A172 (cell line): ENCODE data around the gene RIOK1. TPM values are rescaled to one million over a fixed set of nuclear protein-coding genes. Genes with fewer than 3 reads are reported as not detected.
"Not testable (repeated sequence)": the region's sequence is repeated elsewhere in the genome, so short reads cannot be mapped to it uniquely, and the experiment has no call there.

Source experiments
- DNase-seq: peaks from one replicate; pipeline ENCODE4 v3.0.0-alpha.2; 2015; ENCODE audit warnings: low spot score
- total RNA-seq: library from RNA; depleted of rRNA; stranded (reverse); fragments of >200 nt; shearing (Covaris generic); gene quantifications from 2 replicates; pipeline ENCODE4 v1.2.3, GENCODE V29; 2014; rRNA removed

RIOK1 gene
- total RNA-seq = 14.0 and 18.2 TPM in 2 replicates

GRCh38 chr6:7389451-7390225, at the start of gene RIOK1, which contains the start of gene CAGE1:
RIOK1 (plus strand) TSS chr6:7389808; CDS start chr6:7390003, 195 bp downstream.
CAGE1 (minus strand) TSS chr6:7389742; CDS start chr6:7387173, 2,569 bp downstream.
- DNase-seq = peak; percentile 90

GRCh38 chr6:7341271-7341670, 48.3 kb upstream of the RIOK1 start:
- no peak for DNase-seq

GRCh38 chr6:7341989-7342742, 47.4 kb upstream of the RIOK1 start:
- peak; percentile 42 for DNase-seq

DNA sequence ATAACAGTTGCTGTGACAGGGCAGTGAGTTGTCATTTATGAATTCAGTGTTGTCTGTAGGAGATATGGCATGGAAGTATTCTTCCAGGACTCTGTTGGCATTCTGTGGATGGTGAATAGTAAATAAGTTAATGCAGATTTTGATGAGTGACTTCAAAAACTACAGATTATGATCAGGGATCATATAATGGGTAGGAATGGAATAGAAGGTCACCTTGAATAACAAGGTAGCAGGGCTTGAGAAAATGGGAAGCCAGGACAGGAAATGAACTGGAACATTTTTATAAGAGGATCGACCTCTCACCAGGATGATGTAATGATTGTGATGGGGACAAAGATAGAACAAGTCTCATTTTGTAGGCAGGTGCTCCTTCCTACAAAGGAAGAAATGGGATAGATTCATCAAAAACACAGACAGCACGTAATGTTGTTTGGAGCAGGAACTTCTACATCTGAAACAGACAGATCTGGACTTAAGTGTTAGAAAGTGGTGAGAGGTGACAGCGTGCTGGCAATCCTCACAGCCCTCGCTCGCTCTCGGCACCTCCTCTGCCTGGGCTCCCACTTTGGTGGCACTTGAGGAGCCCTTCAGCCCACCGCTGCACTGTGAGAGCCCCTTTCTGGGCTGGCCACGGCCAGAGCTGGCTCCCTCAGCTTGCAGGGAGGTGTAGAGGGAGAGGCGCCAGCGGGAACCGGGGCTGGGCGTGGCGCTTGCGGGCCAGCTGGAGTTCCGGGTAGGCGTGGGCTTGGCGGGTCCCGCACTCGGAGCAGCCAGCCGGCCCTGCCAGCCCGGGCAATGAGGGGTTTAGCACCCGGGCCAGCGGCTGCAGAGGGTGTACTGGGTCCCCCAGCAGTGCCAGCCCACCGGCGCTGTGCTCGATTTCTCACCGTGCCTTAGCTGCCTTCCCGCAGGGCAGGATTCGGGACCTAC, 45.8 kb upstream of the RIOK1 start:
- no peak for DNase-seq

- DNase-seq = not testable (repeated sequence)
Measured at GRCh38 chr6:7344773-7345450, 44.7 kb upstream of the RIOK1 start.

DNA sequence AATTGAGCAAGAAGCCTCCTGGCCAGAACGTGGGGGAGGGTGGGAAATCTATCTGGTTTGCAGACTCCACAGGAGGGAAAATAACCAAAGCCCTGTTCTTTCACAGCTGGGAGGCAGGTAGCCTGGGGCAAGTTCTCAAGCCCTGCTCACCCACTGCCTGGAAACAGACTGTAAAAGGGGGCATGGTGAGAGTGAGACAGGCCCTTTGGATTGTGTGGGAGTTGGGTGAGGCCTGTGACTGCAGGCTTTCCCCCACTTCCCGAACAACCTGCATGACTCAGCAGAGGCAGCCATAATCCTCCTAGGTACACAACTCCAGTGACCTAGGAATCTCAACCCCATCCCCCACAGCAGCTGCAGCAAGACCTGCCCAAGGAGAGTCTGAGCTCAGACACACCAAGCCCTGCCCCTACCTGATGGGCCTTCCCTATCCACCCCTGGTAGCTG, 42.0 kb upstream of the RIOK1 start:
- peak; percentile 11 for DNase-seq

DNA sequence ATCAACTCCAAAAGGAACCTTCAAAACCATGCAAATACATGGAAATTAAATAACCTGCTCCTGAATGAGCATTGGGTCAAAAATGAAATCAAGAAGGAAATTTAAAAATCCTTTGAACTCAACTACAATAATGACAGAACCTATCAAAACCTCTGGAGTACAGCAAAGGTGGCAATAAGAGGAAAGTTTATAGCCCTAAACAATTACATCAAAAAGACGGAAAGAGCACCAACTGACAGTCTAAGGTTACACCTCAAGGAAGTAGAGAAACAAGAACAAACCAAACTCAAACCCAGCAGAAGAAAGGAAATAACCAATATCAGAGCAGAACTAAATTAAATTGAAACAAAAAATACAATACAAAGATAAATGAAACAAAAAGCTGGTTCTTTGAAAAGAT, 39.0 kb upstream of the RIOK1 start:
- not testable (repeated sequence) for DNase-seq

GRCh38 chr6:7351916-7352315, 37.7 kb upstream of the RIOK1 start:
- not testable (repeated sequence) for DNase-seq

DNA sequence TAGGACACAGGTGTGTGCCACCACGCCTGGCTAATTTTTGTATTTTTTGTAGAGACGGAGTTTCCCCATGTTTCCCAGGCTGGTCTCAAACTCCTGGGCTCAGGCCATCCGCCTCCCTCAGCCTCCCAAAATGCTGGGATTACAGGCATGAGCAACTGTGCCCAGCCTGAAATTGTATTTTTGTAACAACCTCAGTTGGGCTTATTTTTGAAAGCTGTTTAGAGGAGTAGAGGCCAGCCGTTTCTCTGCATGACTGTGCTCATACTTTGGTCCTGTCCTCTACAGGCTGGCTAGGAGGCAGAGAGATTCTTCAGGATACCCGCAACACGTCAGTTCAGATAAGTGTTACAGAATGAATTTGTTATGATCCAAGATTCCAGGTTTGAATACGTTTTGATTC, 22.2 kb upstream of the RIOK1 start:
- DNase-seq = no peak

DNA sequence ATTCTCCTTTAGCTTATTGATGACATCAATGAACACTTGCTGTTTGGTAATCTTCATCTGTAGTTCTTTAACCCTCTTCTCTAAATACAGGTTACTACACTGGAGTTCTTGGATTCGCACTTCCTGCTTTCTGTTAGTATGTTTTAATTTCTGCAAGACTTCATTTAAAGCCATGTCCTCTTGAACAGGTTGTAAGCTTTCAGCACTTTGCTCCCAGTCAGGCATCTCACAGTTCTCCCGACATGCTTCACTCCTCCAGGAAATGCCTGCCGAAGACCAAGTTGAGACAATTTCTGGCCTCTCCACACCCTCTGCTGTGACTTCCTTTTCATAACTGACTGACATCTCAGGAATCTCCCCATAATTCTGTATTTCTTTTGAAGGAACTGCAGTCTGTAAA, 15.9 kb upstream of the RIOK1 start:
- DNase-seq = no peak

GRCh38 chr6:7377961-7378360, 11.6 kb upstream of the RIOK1 start:
- no peak for DNase-seq

- DNase-seq = no peak
Measured at GRCh38 chr6:7378740-7379139, 10.9 kb upstream of the RIOK1 start.

DNA sequence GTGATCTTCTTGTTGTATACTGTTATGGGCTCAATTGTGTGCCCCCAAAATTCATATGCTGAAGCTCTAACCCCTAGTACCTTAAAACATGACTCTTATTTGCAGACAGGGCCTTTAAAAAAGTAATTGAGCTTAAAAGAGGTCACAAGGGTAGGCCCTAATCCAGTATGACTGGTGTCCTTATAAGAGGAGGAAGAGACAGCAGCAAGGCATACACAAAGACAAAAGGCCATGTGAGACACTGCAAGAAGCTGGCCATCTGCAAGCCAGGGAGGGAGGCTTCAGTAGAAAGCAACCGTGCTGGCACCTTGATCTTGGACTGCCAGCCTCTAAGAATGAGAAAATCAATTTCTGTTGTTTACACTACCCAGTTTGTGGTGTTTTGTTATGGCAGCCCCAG, 8.5 kb upstream of the RIOK1 start:
- no peak for DNase-seq

DNA sequence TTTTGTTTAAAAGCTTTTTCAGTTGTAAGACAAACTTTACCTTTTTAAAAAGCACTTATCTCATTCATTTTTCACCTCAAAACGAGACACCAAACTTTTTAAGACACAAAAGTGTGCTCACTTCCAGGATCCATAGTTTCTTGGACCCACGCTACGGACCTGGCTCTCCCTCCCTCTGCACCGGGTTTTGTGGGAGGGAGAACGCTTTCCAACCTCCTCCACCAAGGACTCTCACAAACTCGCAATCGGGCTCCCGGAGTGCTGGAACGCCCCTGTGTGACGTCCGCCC, 502 bp upstream of the RIOK1 start:
- no peak for DNase-seq

GRCh38 chr6:7390226-7390878, 744 bp downstream of the RIOK1 start:
- no peak for DNase-seq

GRCh38 chr6:7391151-7391550, 1.5 kb downstream of the RIOK1 start:
- DNase-seq = no peak

DNA sequence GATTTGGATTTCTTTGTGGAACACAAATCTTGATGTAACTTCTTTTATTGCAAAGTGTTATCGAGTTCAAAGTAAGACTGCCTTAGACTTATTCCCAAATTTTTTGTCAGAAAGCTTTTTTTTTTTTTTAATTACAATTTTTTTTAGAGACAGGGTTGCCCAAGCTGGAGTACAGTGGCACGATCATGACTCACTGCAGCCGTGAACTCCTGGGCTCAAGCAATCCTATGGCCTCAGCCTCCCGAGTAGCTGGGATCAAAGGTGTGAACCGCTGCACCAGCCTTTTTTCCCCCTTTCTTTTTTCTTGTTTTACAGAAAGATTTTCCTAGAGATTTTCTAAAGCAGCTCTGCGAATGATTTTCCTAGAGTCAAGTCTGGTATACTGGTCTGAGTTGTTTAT, 2.8 kb downstream of the RIOK1 start:
- no peak for DNase-seq

GRCh38 chr6:7401075-7401474, 11.5 kb downstream of the RIOK1 start:
- no peak for DNase-seq

DNA sequence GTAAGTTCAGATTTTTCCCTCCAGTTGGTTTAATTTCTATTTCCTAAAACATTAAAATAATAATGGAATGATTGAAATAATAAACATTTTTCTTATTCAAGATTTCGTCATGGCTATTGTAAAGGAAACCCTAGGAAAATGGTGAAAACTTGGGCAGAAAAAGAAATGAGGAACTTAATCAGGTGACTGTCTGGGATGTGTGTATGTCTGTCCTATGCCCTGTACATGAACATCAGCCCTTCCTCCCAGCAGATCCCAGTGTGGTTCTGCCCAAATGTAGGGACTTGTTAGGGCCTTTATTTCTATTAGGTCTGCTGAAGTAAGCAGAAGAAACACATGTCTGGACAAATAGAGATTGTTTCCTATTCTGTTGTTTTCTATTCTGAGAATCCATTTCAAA, 13.1 kb downstream of the RIOK1 start:
- no peak for DNase-seq

GRCh38 chr6:7404546-7404945, 14.9 kb downstream of the RIOK1 start:
- no peak for DNase-seq

GRCh38 chr6:7406743-7407142, 17.1 kb downstream of the RIOK1 start:
- DNase-seq = no peak
